GM19463 (cell line): ENCODE measurements around the gene CCDC148.

ENCODE experiments used
- ATAC-seq: cut with Tn5 transposase; IDR thresholded peaks from one replicate; pipeline ENCODE4 v1.9.1; 2021; ENCODE audit warnings: mild to moderate bottlenecking, moderate library complexity; ENCODE audit not compliant: unreplicated experiment

Gene CCDC148

GRCh38 chr2:158184556-158185343, 271.8 kb downstream of the CCDC148 start:
- ATAC-seq, result no peak

GRCh38 chr2:158184001-158184400, 272.6 kb downstream of the CCDC148 start:
- ATAC-seq, result no peak

GRCh38 chr2:158182676-158183295, 273.8 kb downstream of the CCDC148 start:
- ATAC-seq, result no peak

- no peak for ATAC-seq
Measured at GRCh38 chr2:158181171-158181570, 275.4 kb downstream of the CCDC148 start.

- no peak for ATAC-seq
Measured at GRCh38 chr2:158179660-158180059, 276.9 kb downstream of the CCDC148 start.

GRCh38 chr2:158178646-158179045, 277.9 kb downstream of the CCDC148 start:
- ATAC-seq, result no peak

- ATAC-seq, result no peak
Measured at GRCh38 chr2:158174956-158175355, 281.6 kb downstream of the CCDC148 start.

- no peak for ATAC-seq
Measured at GRCh38 chr2:158174495-158174894, 282.1 kb downstream of the CCDC148 start.

GRCh38 chr2:158172719-158173118, 283.8 kb downstream of the CCDC148 start:
- ATAC-seq, result no peak

GRCh38 chr2:158154596-158154995, 302.0 kb downstream of the CCDC148 start:
- no peak for ATAC-seq

GRCh38 chr2:158153270-158154015, 303.1 kb downstream of the CCDC148 start:
- no peak for ATAC-seq

GRCh38 chr2:158144914-158145625, 311.5 kb downstream of the CCDC148 start:
- ATAC-seq, result no peak

- ATAC-seq, result no peak
Measured at GRCh38 chr2:158143703-158144360, 312.7 kb downstream of the CCDC148 start.

- peak; percentile 58 for ATAC-seq
Measured at GRCh38 chr2:158142568-158143332, 313.8 kb downstream of the CCDC148 start.

GRCh38 chr2:158142165-158142564, 314.4 kb downstream of the CCDC148 start:
- no peak for ATAC-seq

- ATAC-seq, result no peak
Measured at GRCh38 chr2:158140201-158140600, 316.4 kb downstream of the CCDC148 start.

GRCh38 chr2:158138255-158138654, 318.3 kb downstream of the CCDC148 start:
- ATAC-seq, result no peak

GRCh38 chr2:158135096-158135495, 321.5 kb downstream of the CCDC148 start:
- no peak for ATAC-seq

GRCh38 chr2:158134655-158135054, 321.9 kb downstream of the CCDC148 start:
- ATAC-seq, result no peak

GRCh38 chr2:158134055-158134454, 322.5 kb downstream of the CCDC148 start:
- no peak for ATAC-seq
